B cell (primary cell): ENCODE results near the gene OTUD5.

Experiments used
- EZH2 ChIP-seq: IDR thresholded peaks from 2 replicates; pipeline ENCODE4 v1.6.1; 2012; ENCODE audit warnings: borderline replicate concordance, low read depth, mild to moderate bottlenecking, moderate library complexity, low read length; ENCODE audit not compliant: insufficient read depth, poor library complexity, severe bottlenecking
- TF ChIP-seq, protein P1 (sequence below): fragments of 200-600 bp; IDR thresholded peaks from one replicate; pipeline ENCODE4 v1.8.0; 2022; ENCODE audit warnings: antibody characterized with exemption, mild to moderate bottlenecking

DNA sequence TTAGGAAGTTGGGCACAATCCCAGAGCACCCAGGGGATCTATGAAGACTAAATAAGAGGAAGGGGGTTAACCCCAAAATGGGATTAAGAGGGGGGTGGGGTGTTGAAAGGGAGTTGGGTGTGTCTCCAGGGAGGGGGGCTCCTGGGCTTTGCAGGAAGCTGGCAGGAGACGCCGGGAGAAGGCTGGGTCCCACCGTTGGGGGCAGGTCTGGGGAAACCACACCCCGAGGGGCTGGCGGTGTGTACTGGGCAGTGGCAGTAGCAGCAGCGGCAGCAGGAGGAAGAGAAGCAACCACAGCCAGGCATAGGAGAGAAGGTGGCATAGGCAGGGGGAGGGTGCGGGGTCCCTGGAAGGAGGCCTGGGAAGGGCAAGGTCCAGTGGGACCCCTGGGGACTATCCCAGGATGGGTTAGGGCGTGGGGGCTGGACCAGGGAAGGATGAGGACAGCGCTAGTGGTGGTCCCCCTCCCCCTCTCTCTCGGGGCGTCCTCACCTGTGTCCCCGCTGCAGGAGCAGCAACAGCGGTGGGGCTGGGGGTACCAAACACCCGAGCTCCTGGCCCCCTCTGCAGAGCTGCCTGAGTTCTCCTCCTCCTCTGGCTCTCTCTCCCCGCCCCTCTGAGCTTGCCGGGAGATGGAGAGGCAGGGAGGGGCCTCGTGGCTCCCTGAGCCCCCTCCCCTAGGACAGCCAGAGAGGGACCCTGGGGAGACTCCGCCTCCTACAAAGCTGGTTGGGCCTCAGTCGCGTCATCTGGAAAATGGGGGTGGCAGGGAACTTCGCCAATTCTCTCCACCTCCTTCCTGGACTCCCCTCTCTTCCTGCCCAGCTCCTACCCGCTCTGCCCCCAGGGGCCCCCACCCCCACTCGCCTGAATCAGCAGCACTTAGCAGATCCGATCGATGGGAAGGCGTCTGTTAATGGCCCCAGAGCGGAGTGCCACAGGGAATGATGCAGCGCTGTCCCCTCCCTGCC lies 14.1 kb upstream of the OTUD5 start, which contains the start of gene KCND1:
- TF ChIP-seq, protein P1, sequence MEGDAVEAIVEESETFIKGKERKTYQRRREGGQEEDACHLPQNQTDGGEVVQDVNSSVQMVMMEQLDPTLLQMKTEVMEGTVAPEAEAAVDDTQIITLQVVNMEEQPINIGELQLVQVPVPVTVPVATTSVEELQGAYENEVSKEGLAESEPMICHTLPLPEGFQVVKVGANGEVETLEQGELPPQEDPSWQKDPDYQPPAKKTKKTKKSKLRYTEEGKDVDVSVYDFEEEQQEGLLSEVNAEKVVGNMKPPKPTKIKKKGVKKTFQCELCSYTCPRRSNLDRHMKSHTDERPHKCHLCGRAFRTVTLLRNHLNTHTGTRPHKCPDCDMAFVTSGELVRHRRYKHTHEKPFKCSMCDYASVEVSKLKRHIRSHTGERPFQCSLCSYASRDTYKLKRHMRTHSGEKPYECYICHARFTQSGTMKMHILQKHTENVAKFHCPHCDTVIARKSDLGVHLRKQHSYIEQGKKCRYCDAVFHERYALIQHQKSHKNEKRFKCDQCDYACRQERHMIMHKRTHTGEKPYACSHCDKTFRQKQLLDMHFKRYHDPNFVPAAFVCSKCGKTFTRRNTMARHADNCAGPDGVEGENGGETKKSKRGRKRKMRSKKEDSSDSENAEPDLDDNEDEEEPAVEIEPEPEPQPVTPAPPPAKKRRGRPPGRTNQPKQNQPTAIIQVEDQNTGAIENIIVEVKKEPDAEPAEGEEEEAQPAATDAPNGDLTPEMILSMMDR: no peak
- no peak for TF ChIP-seq EZH2
